Measurements from ENCODE around the gene INSIG1.

Gene INSIG1

GRCh38 chr7:155297517-155298287, at the start of gene INSIG1:
Gene INSIG1, plus strand, starts transcription at chr7:155297878. Its CDS starts 408 bp downstream, at chr7:155298286.
- in situ Hi-C loops (cut with MboI; ENCODE audit: low sequenced_read_pairs), result loop anchor here (10.0 kb wide), 1 partner anchor 93 kb away; no protein-coding TSS in a partner anchor

GRCh38 chr7:155248366-155248756, 49.3 kb upstream of the INSIG1 start:
- in situ Hi-C loops (cut with MboI; ENCODE audit: low sequenced_read_pairs), result no loop called here

- in situ Hi-C loops (cut with MboI; ENCODE audit: low sequenced_read_pairs), result no loop called here
Observed at GRCh38 chr7:155251831-155252230, 45.8 kb upstream of the INSIG1 start.

- in situ Hi-C loops (cut with MboI; ENCODE audit: low sequenced_read_pairs), result no loop called here
Observed at GRCh38 chr7:155252444-155252887, 45.2 kb upstream of the INSIG1 start.

GRCh38 chr7:155252892-155253501, 44.7 kb upstream of the INSIG1 start:
- in situ Hi-C loops (cut with MboI; ENCODE audit: low sequenced_read_pairs), result no loop called here

GRCh38 chr7:155254018-155254417, 43.7 kb upstream of the INSIG1 start:
- in situ Hi-C loops (cut with MboI; ENCODE audit: low sequenced_read_pairs), result no loop called here

GRCh38 chr7:155255071-155255470, 42.6 kb upstream of the INSIG1 start:
- in situ Hi-C loops (cut with MboI; ENCODE audit: low sequenced_read_pairs), result no loop called here

GRCh38 chr7:155255621-155256020, 42.1 kb upstream of the INSIG1 start:
- in situ Hi-C loops (cut with MboI; ENCODE audit: low sequenced_read_pairs), result no loop called here

GRCh38 chr7:155256081-155256760, 41.5 kb upstream of the INSIG1 start:
- in situ Hi-C loops (cut with MboI; ENCODE audit: low sequenced_read_pairs), result no loop called here

- in situ Hi-C loops (cut with MboI; ENCODE audit: low sequenced_read_pairs), result no loop called here
Observed at GRCh38 chr7:155256761-155257481, 40.8 kb upstream of the INSIG1 start.

- in situ Hi-C loops (cut with MboI; ENCODE audit: low sequenced_read_pairs), result no loop called here
Observed at GRCh38 chr7:155257482-155258225, 40.0 kb upstream of the INSIG1 start.

- in situ Hi-C loops (cut with MboI; ENCODE audit: low sequenced_read_pairs), result no loop called here
Observed at GRCh38 chr7:155258226-155258560, 39.5 kb upstream of the INSIG1 start.

- in situ Hi-C loops (cut with MboI; ENCODE audit: low sequenced_read_pairs), result no loop called here
Observed at GRCh38 chr7:155259866-155260497, 37.7 kb upstream of the INSIG1 start.

GRCh38 chr7:155260498-155260872, 37.2 kb upstream of the INSIG1 start:
- in situ Hi-C loops (cut with MboI; ENCODE audit: low sequenced_read_pairs), result no loop called here

GRCh38 chr7:155261031-155261985, 36.4 kb upstream of the INSIG1 start:
- in situ Hi-C loops (cut with MboI; ENCODE audit: low sequenced_read_pairs), result no loop called here

GRCh38 chr7:155262031-155262430, 35.6 kb upstream of the INSIG1 start:
- in situ Hi-C loops (cut with MboI; ENCODE audit: low sequenced_read_pairs), result no loop called here

GRCh38 chr7:155263051-155263450, 34.6 kb upstream of the INSIG1 start:
- in situ Hi-C loops (cut with MboI; ENCODE audit: low sequenced_read_pairs), result no loop called here

- in situ Hi-C loops (cut with MboI; ENCODE audit: low sequenced_read_pairs), result no loop called here
Observed at GRCh38 chr7:155263581-155264143, 34.0 kb upstream of the INSIG1 start.

GRCh38 chr7:155265144-155265543, 32.5 kb upstream of the INSIG1 start:
- in situ Hi-C loops (cut with MboI; ENCODE audit: low sequenced_read_pairs), result no loop called here
